Measurements from ENCODE around the gene NTM.

The NTM gene

GRCh38 chr11:131538322-131538721 is 167.9 kb downstream of the NTM start:
- Histone ChIP-seq H3K27me3 (no peaks in the 10 kb centered on the region), H3K9me3 (no peaks in the 10 kb centered on the region; the same call in none of the 2 replicates)

GRCh38 chr11:131540676-131541075 is 170.3 kb downstream of the NTM start:
- DNase-seq: no peak
- no peaks in the 10 kb centered on the region for H3K9me3 ChIP-seq
- no peaks in the 10 kb centered on the region for H3K36me3 ChIP-seq
- H3K27me3 ChIP-seq: no peaks in the 10 kb centered on the region
- H3K4me3 ChIP-seq (ENCODE audit: low read depth, low read length): no peak overlapping the region
- no peaks in the 10 kb centered on the region for H3K4me1 ChIP-seq
- TF ChIP-seq CTCF (IDR thresholded peaks at IDR 0.05; ENCODE audit: low read depth, low read length): no peak

More at GRCh38 chr11:131538322-131538721, 167.9 kb downstream of the NTM start:
- Histone ChIP-seq H3K36me3 (no peaks in the 10 kb centered on the region), H3K4me3 (ENCODE audit: low read depth, low read length) (no peak overlapping the region), H3K4me1 (no peaks in the 10 kb centered on the region)
- no peak for DNase-seq
- no peak for TF ChIP-seq CTCF (IDR thresholded peaks at IDR 0.05; ENCODE audit: low read depth, low read length)

- no peak for TF ChIP-seq CTCF (IDR thresholded peaks at IDR 0.05; ENCODE audit: low read depth, low read length)
- H3K9me3 ChIP-seq: no peaks in the 10 kb centered on the region
- no peak for DNase-seq
These were observed 173.1 kb downstream of the NTM start for GRCh38 chr11:131543389-131544025.

GRCh38 chr11:131544591-131544990 is 174.2 kb downstream of the NTM start:
- no peak for DNase-seq
- no peak for TF ChIP-seq CTCF (IDR thresholded peaks at IDR 0.05; ENCODE audit: low read depth, low read length)
- H3K27me3 ChIP-seq: no peaks in the 10 kb centered on the region

More at GRCh38 chr11:131543389-131544025, 173.1 kb downstream of the NTM start:
- Histone ChIP-seq H3K4me3 (ENCODE audit: low read depth, low read length) (no peak overlapping the region), H3K36me3 (no peaks in the 10 kb centered on the region), H3K4me1 (no peaks in the 10 kb centered on the region), H3K27me3 (no peaks in the 10 kb centered on the region)

GRCh38 chr11:131546218-131546895 is 175.9 kb downstream of the NTM start:
- DNase-seq: no peak
- Histone ChIP-seq H3K4me3 (ENCODE audit: low read depth, low read length) (no peak overlapping the region), H3K36me3 (no peaks in the 10 kb centered on the region), H3K4me1 (no peaks in the 10 kb centered on the region), H3K27me3 (no peaks in the 10 kb centered on the region), H3K9me3 (no peaks in the 10 kb centered on the region)
- no peak for TF ChIP-seq CTCF (IDR thresholded peaks at IDR 0.05; ENCODE audit: low read depth, low read length)

More at GRCh38 chr11:131544591-131544990, 174.2 kb downstream of the NTM start:
- Histone ChIP-seq H3K9me3 (no peaks in the 10 kb centered on the region), H3K4me1 (no peaks in the 10 kb centered on the region), H3K36me3 (no peaks in the 10 kb centered on the region), H3K4me3 (ENCODE audit: low read depth, low read length) (no peak overlapping the region)

- H3K27me3 ChIP-seq: no peaks in the 10 kb centered on the region
These were observed 178.7 kb downstream of the NTM start for GRCh38 chr11:131549099-131549498.

More at GRCh38 chr11:131549099-131549498, 178.7 kb downstream of the NTM start:
- TF ChIP-seq CTCF (IDR thresholded peaks at IDR 0.05; ENCODE audit: low read depth, low read length): no peak
- Histone ChIP-seq H3K4me1 (no peaks in the 10 kb centered on the region), H3K4me3 (ENCODE audit: low read depth, low read length) (no peak overlapping the region), H3K36me3 (no peaks in the 10 kb centered on the region), H3K9me3 (no peaks in the 10 kb centered on the region)
- DNase-seq: no peak

Measured in BE2C (cell line).